WTC11 (cell line): ENCODE results near the gene ARIH1. TPM values are rescaled to one million over a fixed set of nuclear protein-coding genes. Genes with fewer than 3 reads are reported as not detected.

ENCODE experiments used
- ATAC-seq: fragments of 200-7000 bp; cut with Tn5 transposase; 2 replicates; pipeline ENCODE4 v1.10.0; 2021; ENCODE audit warnings: mild to moderate bottlenecking, moderate library complexity
- CTCF ChIA-PET: fragments of 300-600 bp; sonication (Branson Sonifier 250); formaldehyde crosslinking; loops from one replicate; lab custom pipeline; 2021; ENCODE audit warnings: antibody characterized with exemption; lab: Charles Lee
- POLR2A ChIA-PET: fragments of 350-600 bp; sonication (Branson Sonifier 250); formaldehyde crosslinking; loops from one replicate; lab custom pipeline; 2021; ENCODE audit warnings: antibody characterized with exemption; lab: Charles Lee
- DNase-seq: peaks from one replicate; pipeline ENCODE4 v3.0.0; 2021; ENCODE audit warnings: low spot score
- H3K27ac Mint-ChIP-seq: 2 replicates; pipeline ENCODE4 v1.8.0; 2021; ENCODE audit warnings: mixed read lengths
- H3K27me3 Mint-ChIP-seq: 2 replicates; pipeline ENCODE4 v1.8.0; 2021; ENCODE audit warnings: low read depth, mild to moderate bottlenecking, moderate library complexity, mixed read lengths
- H3K36me3 Mint-ChIP-seq: 2 replicates; pipeline ENCODE4 v1.8.0; 2021; ENCODE audit warnings: mixed read lengths
- H3K4me1 Mint-ChIP-seq: 2 replicates; pipeline ENCODE4 v1.8.0; 2022; ENCODE audit warnings: mixed read lengths
- H3K4me3 Mint-ChIP-seq: 2 replicates; pipeline ENCODE4 v1.8.0; 2021; ENCODE audit warnings: mild to moderate bottlenecking, moderate library complexity, mixed read lengths
- H3K9me3 Mint-ChIP-seq: 2 replicates; pipeline ENCODE4 v1.8.0; 2021; ENCODE audit warnings: mixed read lengths
- AR ChIP-seq: fragments of 250-450 bp; sonication (Bioruptor Pico); IDR thresholded peaks from 2 replicates; pipeline ENCODE4 v1.9.0; 2021; ENCODE audit warnings: mild to moderate bottlenecking
- CREB1 ChIP-seq: sonication (generic); formaldehyde crosslinking; IDR thresholded peaks from 2 replicates; pipeline ENCODE4 v1.8.0; 2023; ENCODE audit warnings: mild to moderate bottlenecking, missing genetic modification reagents
- GRHL2 ChIP-seq: fragments of 250-450 bp; sonication (Bioruptor Pico); IDR thresholded peaks from 2 replicates; pipeline ENCODE4 v1.8.0; 2022; ENCODE audit warnings: mild to moderate bottlenecking, moderate library complexity; ENCODE audit not compliant: insufficient replicate concordance, severe bottlenecking
- IRF1 ChIP-seq: sonication (generic); formaldehyde crosslinking; IDR thresholded peaks from 2 replicates; pipeline ENCODE4 v1.8.0; 2023; ENCODE audit warnings: missing genetic modification reagents
- NR1H2 ChIP-seq: sonication (generic); formaldehyde crosslinking; IDR thresholded peaks from 2 replicates; pipeline ENCODE4 v1.9.0; 2021; ENCODE audit warnings: mild to moderate bottlenecking, moderate library complexity, missing genetic modification reagents
- OVOL2 ChIP-seq: fragments of 250-450 bp; sonication (Bioruptor Pico); IDR thresholded peaks from 2 replicates; pipeline ENCODE4 v1.9.0; 2021; ENCODE audit warnings: mild to moderate bottlenecking, borderline replicate concordance
- PREB ChIP-seq: sonication (generic); formaldehyde crosslinking; IDR thresholded peaks from 2 replicates; pipeline ENCODE4 v1.8.1; 2022; ENCODE audit warnings: mild to moderate bottlenecking, missing genetic modification reagents, moderate library complexity, borderline replicate concordance
- TCF7 ChIP-seq: sonication (generic); formaldehyde crosslinking; IDR thresholded peaks from 2 replicates; pipeline ENCODE4 v1.8.0; 2022; ENCODE audit warnings: mild to moderate bottlenecking, low read depth, missing genetic modification reagents, moderate library complexity
- TEAD4 ChIP-seq: sonication (generic); formaldehyde crosslinking; IDR thresholded peaks from 2 replicates; pipeline ENCODE4 v1.8.0; 2022; ENCODE audit warnings: mild to moderate bottlenecking, missing genetic modification reagents
- ZNF219 ChIP-seq: sonication (generic); formaldehyde crosslinking; IDR thresholded peaks from 2 replicates; pipeline ENCODE4 v1.8.0; 2023; ENCODE audit warnings: missing genetic modification reagents, mild to moderate bottlenecking, borderline replicate concordance
- ZNF232 ChIP-seq: sonication (generic); formaldehyde crosslinking; IDR thresholded peaks from 2 replicates; pipeline ENCODE4 v1.8.0; 2022; ENCODE audit warnings: mild to moderate bottlenecking, missing genetic modification reagents
- ZNF281 ChIP-seq: sonication (generic); formaldehyde crosslinking; IDR thresholded peaks from 2 replicates; pipeline ENCODE4 v1.8.0; 2023; ENCODE audit warnings: mild to moderate bottlenecking, missing genetic modification reagents
- ZNF425 ChIP-seq: fragments of 250-450 bp; sonication (Bioruptor Pico); conservative IDR thresholded peaks from 2 replicates; pipeline ENCODE4 v1.9.0; 2021; ENCODE audit warnings: mild to moderate bottlenecking
- ZNF532 ChIP-seq: fragments of 250-450 bp; sonication (Bioruptor Pico); IDR thresholded peaks from 2 replicates; pipeline ENCODE4 v1.9.0; 2021; ENCODE audit warnings: mild to moderate bottlenecking, borderline replicate concordance
- total RNA-seq: library from RNA; stranded (reverse); gene quantifications from 3 replicates; pipeline ENCODE4 v1.2.3, GENCODE V29; 2021

The ARIH1 gene
- total RNA-seq, 1 experiment from 2014 or later = 198 TPM

GRCh38 chr15:72463702-72464101 lies 10.4 kb upstream of the ARIH1 start:
- ChIA-PET POLR2A (no interaction called here), CTCF (no interaction called here)
- no peak overlapping the region for H3K27ac Mint-ChIP-seq
- H3K27me3 Mint-ChIP-seq = no peaks in the 10 kb centered on the region; the same call in 1 of the 2 replicates
- no peaks in the 10 kb centered on the region for H3K4me1 Mint-ChIP-seq
- DNase-seq (no peak), ATAC-seq (no peak)
- no peaks in the 10 kb centered on the region for H3K36me3 Mint-ChIP-seq
- TF ChIP-seq NR1H2 (CRISPR knock-in tag) (no peak), ZNF281 (CRISPR knock-in tag) (no peak), CREB1 (CRISPR knock-in tag) (no peak), AR (CRISPR knock-in tag) (no peak), TCF7 (no peak), ZNF532 (CRISPR knock-in tag) (no peak), TEAD4 (CRISPR knock-in tag) (no peak)
- TF ChIP-seq, all 79 proteins: peak for 0
- Mint-ChIP-seq H3K4me3 (no peak overlapping the region), H3K9me3 (no peaks in the 10 kb centered on the region; the same call in 1 of the 2 replicates)

GRCh38 chr15:72464251-72464650 lies 9.9 kb upstream of the ARIH1 start:
- H3K36me3 Mint-ChIP-seq = no peaks in the 10 kb centered on the region

More at GRCh38 chr15:72464251-72464650, 9.9 kb upstream of the ARIH1 start:
- ATAC-seq = no peak
- Mint-ChIP-seq H3K4me1 (no peaks in the 10 kb centered on the region), H3K9me3 (no peaks in the 10 kb centered on the region; the same call in 1 of the 2 replicates), H3K27ac (no peak overlapping the region), H3K4me3 (no peak overlapping the region), H3K27me3 (no peaks in the 10 kb centered on the region; the same call in 1 of the 2 replicates)
- ChIA-PET POLR2A (no interaction called here), CTCF (no interaction called here)
- no peak for DNase-seq
- no peak for TF ChIP-seq PREB (CRISPR knock-in tag)
- no peak for TF ChIP-seq ZNF232 (CRISPR knock-in tag)
- no peak for TF ChIP-seq ZNF425 (CRISPR knock-in tag)
- no peak for TF ChIP-seq AR (CRISPR knock-in tag)
- no peak for TF ChIP-seq ZNF219 (CRISPR knock-in tag)
- TF ChIP-seq IRF1 = no peak
- TF ChIP-seq GRHL2 (CRISPR knock-in tag) = no peak
- TF ChIP-seq OVOL2 (CRISPR knock-in tag) = no peak
